Caki2 (cell line): Measurements from ENCODE around the gene NOTCH1. TPM values are rescaled to one million over a fixed set of nuclear protein-coding genes. Genes with fewer than 3 reads are reported as not detected.
"Not testable (repeated sequence)": the region's sequence is repeated elsewhere in the genome, so short reads cannot be mapped to it uniquely, and the experiment has no call there.

Experiments
- DNase-seq: peaks from one replicate; pipeline ENCODE4 v3.0.0-alpha.2; 2015; ENCODE audit warnings: low read depth
- in situ Hi-C: cut with HindIII; loops from 2 replicates; pipeline ENCODE4 v1.10.0; 2016; ENCODE audit warnings: low sequenced_read_pairs, low pct_unique_long_range_greater_than_20kb, mixed read lengths
- total RNA-seq: library from RNA; depleted of rRNA; stranded (reverse); fragments of >200 nt; shearing (Covaris generic); gene quantifications from 2 replicates; pipeline ENCODE4 v1.2.3, GENCODE V29; 2014; ENCODE audit warnings: low replicate concordance

Gene NOTCH1
- total RNA-seq, 1 experiment from 2014 or later, result 7.9 TPM

- peak; percentile 58 for DNase-seq
- in situ Hi-C loops, result no loop called here
Measured at GRCh38 chr9:136567651-136568287, 21.9 kb upstream of the NOTCH1 start.

GRCh38 chr9:136566901-136567300 is 21.1 kb upstream of the NOTCH1 start:
- DNase-seq, result no peak
- in situ Hi-C loops, result no loop called here

GRCh38 chr9:136566553-136566895 is 20.7 kb upstream of the NOTCH1 start:
- DNase-seq, result no peak
- in situ Hi-C loops, result no loop called here

GRCh38 chr9:136565715-136566552 is 20.1 kb upstream of the NOTCH1 start:
- in situ Hi-C loops, result no loop called here
- DNase-seq, result no peak

- no peak for DNase-seq
- in situ Hi-C loops, result no loop called here
Measured at GRCh38 chr9:136565086-136565714, 19.4 kb upstream of the NOTCH1 start.

GRCh38 chr9:136564379-136564988 is 18.6 kb upstream of the NOTCH1 start:
- in situ Hi-C loops, result no loop called here
- no peak for DNase-seq

GRCh38 chr9:136563646-136564325 is 17.9 kb upstream of the NOTCH1 start:
- DNase-seq, result no peak
- in situ Hi-C loops, result no loop called here

- DNase-seq, result no peak
- in situ Hi-C loops, result no loop called here
Measured at GRCh38 chr9:136562746-136563495, 17.1 kb upstream of the NOTCH1 start.

GRCh38 chr9:136561779-136562178 is 15.9 kb upstream of the NOTCH1 start:
- in situ Hi-C loops, result no loop called here
- no peak for DNase-seq

GRCh38 chr9:136560586-136560985 is 14.7 kb upstream of the NOTCH1 start:
- in situ Hi-C loops, result no loop called here
- DNase-seq, result no peak

GRCh38 chr9:136559371-136559770 is 13.5 kb upstream of the NOTCH1 start:
- not testable (repeated sequence) for DNase-seq
- in situ Hi-C loops, result loop anchor here (10.0 kb wide), 1 partner anchor 75 kb away; the partner anchor contains the start of gene SEC16A

- not testable (repeated sequence) for DNase-seq
- in situ Hi-C loops, result loop anchor here (10.0 kb wide), 1 partner anchor 74 kb away; the partner anchor contains the start of gene SEC16A
Measured at GRCh38 chr9:136558846-136559245, 13.0 kb upstream of the NOTCH1 start.

- in situ Hi-C loops, result loop anchor here (10.0 kb wide), 1 partner anchor 74 kb away; the partner anchor contains the start of gene SEC16A
Measured at GRCh38 chr9:136558373-136558772, 12.5 kb upstream of the NOTCH1 start.

GRCh38 chr9:136557036-136557435 is 11.2 kb upstream of the NOTCH1 start:
- DNase-seq, result no peak
- in situ Hi-C loops, result loop anchor here (10.0 kb wide), 1 partner anchor 72 kb away; the partner anchor contains the start of gene SEC16A

More at GRCh38 chr9:136558373-136558772, 12.5 kb upstream of the NOTCH1 start:
- DNase-seq, result no peak

GRCh38 chr9:136556166-136556565 is 10.3 kb upstream of the NOTCH1 start:
- no peak for DNase-seq
- in situ Hi-C loops, result loop anchor here (10.0 kb wide), 1 partner anchor 71 kb away; the partner anchor contains the start of gene SEC16A

- no peak for DNase-seq
- in situ Hi-C loops, result loop anchor here (10.0 kb wide), 1 partner anchor 70 kb away; the partner anchor contains the start of gene SEC16A
Measured at GRCh38 chr9:136554870-136555269, 9.0 kb upstream of the NOTCH1 start.

- in situ Hi-C loops, result loop anchor here (10.0 kb wide), 1 partner anchor 69 kb away; the partner anchor contains the start of gene SEC16A
- no peak for DNase-seq
Measured at GRCh38 chr9:136553581-136553980, 7.7 kb upstream of the NOTCH1 start.
